GM19099 (cell line): ENCODE measurements around the gene ZACN.

Experiments used
- POLR2A ChIP-seq: IDR thresholded peaks from 3 replicates; pipeline ENCODE4 v1.6.1; 2011; ENCODE audit warnings: low read depth; ENCODE audit not compliant: insufficient read length; ENCODE audit errors: extremely low read depth

Gene ZACN

DNA sequence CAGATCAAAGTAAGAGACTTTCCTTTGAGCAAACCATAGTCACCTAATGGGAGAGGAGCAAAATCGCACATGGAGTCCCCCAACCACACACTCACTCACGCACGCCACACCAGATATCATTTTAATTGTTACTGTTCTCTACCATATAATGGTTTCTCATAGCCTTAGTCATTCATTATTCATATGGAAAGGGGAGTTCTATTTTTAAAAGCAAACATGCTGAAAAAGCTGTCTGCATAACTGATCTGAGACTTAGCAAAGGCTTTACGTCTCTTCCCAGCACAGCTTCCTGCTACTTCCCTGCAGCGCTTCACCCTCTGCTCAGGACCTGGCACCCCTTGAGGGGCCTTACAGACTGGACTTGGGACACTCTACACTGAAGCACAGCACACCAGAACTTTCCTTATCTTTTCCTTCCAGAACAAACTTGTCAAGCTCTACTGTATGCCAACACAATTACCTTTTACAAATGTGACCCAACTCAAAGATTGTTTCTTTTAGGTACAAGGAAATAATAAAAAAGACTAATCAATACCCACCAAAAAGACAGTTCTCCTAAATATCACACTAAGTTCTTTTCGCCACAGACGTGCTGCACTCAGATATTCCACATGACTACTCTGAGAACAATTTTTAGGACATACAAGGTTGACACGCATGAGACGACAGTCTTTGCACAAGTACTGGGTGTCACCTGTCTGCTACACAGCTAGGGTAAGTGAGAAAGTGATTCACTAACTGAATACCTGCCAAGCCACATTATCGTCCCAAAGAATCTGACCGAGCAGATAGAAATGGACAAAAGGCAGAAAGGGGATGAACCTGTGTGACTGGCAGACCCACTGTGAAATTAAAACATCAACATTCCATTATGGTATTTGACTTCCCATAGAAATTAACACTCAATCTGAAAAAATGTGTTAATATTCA lies 28.2 kb upstream of the ZACN start:
- TF ChIP-seq POLR2A = no peak

- TF ChIP-seq POLR2A = no peak
Observed at GRCh38 chr17:76051561-76051960, 27.4 kb upstream of the ZACN start.

DNA sequence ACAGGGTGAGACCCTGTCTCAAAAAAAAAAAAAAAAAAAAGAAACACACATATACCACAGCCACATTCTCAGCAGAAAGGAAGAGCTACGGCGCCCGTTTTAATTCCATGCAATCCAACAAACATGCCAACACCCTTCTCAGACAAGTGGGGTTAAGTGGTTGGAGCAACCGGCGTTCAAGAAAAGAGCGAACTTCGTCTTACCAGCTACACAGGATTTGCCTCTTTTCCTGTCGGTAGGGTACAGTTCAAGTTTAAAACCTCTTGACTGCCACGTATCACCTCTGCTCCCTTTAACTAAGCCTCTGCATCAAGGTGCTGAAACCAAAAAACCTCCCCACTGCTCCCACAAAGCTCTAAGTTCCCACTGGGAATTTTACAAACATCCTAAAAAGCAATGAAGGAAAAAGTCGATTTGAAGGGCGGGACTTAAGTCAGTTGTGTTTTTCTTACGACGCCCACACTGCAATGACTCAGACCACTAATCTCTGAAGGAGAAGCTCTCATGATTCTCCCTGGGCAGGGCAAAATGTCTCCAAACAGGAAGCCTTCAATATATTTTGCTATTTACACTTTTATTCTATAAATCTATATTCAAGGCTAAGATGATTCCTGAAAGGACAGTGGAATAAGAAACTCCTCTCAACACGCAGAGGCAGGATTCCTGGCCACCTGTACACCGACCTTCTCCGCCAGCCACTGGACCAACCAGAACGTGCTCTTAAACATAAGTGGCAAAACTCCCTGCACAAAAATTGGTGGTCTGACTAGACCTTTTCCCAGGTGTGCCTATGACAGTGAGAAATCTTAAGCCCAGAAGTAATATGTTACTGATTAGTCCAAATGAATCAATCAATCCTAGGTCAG lies 25.5 kb upstream of the ZACN start:
- no peak for TF ChIP-seq POLR2A

- TF ChIP-seq POLR2A = no peak
Observed at GRCh38 chr17:76054112-76054476, 24.9 kb upstream of the ZACN start.

GRCh38 chr17:76056882-76057281 lies 22.1 kb upstream of the ZACN start:
- no peak for TF ChIP-seq POLR2A

DNA sequence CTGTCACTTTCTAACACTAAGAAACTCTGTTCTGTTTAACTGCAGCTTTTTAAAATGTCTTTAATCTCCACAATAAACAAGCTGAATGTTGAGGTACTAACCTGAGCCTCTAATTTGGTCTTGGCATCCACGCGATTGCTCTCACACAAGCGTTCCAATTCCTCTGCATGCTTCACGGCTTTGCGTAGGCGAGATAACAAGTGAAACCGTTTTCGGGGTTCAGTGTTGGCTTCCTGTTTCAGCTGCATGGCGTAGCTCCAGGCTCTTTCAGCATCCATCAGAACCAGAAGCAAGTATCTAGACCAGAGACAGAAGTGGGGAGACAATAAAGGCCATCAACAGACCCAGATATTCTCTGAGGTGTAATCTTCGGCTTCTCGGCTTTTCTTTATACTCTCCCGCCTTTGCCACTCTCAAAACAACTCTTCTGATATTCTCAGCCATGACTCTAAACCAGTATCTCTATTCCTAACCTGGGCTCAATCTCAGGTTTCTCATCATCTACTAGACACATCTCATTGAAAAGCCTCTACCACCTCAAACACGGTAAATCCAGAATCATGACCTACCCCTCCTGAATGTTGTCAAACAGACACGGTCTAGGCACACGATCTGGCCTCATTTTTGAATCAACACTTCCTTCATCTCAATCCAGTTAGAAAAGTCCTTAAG lies 15.0 kb upstream of the ZACN start:
- no peak for TF ChIP-seq POLR2A

DNA sequence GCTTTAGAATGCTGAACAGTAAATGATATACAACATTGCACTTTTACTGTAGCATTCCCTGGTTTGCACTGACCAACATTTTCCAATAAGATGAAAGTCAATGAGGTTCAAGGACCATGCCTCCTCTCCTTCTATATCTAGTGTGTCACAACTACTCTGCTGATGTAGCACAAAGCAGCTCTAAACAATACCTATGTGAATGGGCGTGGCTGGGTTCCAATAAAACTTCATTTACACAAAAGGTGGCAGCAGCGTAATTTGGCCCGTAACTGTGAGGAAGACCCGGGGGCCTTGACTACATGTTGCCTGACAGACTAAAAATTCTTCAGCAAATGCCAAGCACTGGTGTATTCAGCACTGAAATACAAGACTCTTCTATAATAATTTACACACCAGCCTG lies 13.2 kb upstream of the ZACN start:
- no peak for TF ChIP-seq POLR2A

- TF ChIP-seq POLR2A = no peak
Observed at GRCh38 chr17:76071531-76072147, 7.3 kb upstream of the ZACN start.

DNA sequence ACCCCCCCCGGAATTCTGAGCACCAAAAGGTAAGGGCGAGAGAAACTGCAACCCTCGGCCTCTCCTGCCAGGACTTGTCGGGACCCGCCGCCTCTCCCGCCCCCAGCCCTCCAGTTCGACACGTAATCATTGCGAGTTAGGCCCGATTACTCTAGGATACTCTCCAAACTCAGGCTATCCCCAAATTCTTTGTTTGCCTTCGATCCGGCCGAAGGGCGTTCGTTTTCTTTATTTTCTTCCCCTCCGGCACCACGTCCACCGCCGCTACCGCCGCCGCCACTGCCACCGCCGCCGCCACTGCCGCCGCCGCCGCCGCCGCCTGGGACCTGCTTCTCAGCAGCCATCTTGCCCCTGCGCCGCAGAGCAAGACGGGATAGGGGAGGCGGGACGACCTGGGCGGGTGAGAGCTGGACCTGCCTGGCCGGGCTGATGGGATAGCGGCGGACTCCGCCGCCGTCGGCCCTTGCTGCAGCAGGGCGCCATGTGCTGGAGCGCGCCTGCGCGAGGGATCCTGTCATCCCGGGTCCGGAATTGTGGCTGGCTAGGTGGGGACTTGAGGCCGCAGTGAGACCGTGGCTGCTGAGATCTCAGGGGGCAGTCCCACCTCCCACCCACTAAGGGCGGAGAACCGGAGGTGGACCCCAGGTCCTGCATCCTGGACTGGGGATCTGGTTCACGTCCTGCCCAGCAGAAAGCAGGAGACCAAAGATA lies 6.7 kb upstream of the ZACN start, which contains the start of gene SRP68:
Gene SRP68, minus strand, starts transcription at position 370 of the 711 bp plus-strand sequence. Its CDS starts 26 bp downstream, at position 344.
- peak; percentile 83 for TF ChIP-seq POLR2A

GRCh38 chr17:76074390-76075363 lies 4.3 kb upstream of the ZACN start, which contains the start of gene GALR2:
Gene GALR2 (plus strand): TSS chr17:76074781. CDS start chr17:76074884, 103 bp downstream.
- no peak for TF ChIP-seq POLR2A

DNA sequence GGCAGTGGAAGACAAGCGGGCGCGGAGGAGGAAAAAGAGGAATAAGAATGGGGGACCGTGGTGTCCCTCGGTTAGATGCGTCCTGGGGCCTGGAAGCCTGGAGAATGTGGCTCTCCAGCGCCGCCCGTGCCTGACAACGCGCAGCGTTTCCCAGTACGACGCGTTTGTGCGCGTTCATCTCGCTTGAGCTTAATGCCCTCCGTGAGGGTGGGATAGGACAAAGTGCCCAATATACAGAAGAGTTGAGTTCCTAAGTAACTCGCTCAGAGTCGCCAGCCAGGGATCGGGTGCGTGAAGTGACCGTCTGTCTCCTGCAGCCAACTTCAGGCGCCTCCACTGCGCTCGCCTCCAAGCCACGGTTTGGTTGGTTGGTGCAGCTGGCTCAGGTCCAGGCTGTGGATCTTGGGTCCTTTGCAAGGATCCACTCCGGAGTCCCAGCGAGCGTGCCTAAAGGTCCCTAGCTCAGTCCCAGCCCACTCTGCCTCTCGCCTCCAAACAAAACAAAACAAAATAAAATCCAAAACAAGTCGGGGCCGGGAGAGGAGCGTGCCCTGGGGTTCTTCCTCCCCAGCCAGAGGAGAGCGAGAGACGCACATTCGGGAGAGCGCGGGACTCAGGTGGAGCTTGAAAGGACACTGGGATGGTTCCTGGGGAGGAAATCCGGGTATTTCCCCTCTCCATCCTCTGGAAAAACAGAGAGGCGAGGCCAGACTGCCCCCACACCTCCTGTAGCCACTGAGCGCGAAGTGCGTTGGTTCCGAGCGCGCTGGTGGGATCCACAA lies 3.4 kb upstream of the ZACN start:
- TF ChIP-seq POLR2A = no peak

DNA sequence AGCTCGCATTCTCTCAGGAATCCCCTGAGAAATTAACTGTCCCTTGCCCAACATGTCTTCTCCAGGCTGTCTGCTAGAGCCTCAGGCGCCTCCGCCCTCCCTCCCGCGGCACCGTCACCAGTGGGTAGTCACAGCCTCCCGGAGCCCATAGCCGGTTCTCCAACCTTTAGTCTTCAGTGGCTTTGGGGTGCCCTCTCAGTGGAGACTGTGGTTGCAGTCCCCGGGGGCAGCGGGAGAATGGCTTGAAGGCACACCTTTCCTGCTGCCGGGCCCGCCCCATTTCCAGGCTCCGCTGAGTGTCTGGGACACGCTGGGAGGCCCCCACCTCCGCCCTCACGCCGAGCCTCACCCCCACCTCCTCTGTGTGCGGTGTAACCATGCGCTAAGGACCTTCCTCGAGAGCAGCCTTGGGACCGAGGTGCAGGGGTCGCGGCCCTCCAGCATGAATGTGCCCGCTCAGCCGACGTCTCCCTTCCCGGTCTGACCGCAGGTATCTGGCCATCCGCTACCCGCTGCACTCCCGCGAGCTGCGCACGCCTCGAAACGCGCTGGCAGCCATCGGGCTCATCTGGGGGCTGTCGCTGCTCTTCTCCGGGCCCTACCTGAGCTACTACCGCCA lies 2.7 kb upstream of the ZACN start:
- no peak for TF ChIP-seq POLR2A
